Left forelimb (tissue), 1 donor: ENCODE data around the gene DVL1.
"Not testable (repeated sequence)": the region's sequence is repeated elsewhere in the genome, so short reads cannot be mapped to it uniquely, and the experiment has no call there.

Experiments used
- DNase-seq: peaks from one replicate; pipeline ENCODE4 v3.0.0-alpha.2; 2018; ENCODE audit warnings: low spot score

The DVL1 gene

GRCh38 chr1:1326075-1326605 lies 23.1 kb downstream of the DVL1 start:
- DNase-seq: no peak

GRCh38 chr1:1325288-1326074 lies 23.7 kb downstream of the DVL1 start:
- no peak for DNase-seq

- DNase-seq: peak; percentile 96
Observed at GRCh38 chr1:1324524-1325287, 24.5 kb downstream of the DVL1 start, which contains the start of the genes CPTP and INTS11. Gene CPTP, plus strand, starts transcription at chr1:1324802. Its CDS starts 2,109 bp downstream, at chr1:1326911. Gene INTS11, minus strand, starts transcription at chr1:1324660. Its CDS starts 52 bp downstream, at chr1:1324608.

- DNase-seq: no peak
Observed at GRCh38 chr1:1324084-1324523, 25.1 kb downstream of the DVL1 start.

GRCh38 chr1:1322952-1323351 lies 26.3 kb downstream of the DVL1 start:
- DNase-seq: no peak

- no peak for DNase-seq
Observed at GRCh38 chr1:1322418-1322817, 26.8 kb downstream of the DVL1 start.

- no peak for DNase-seq
Observed at GRCh38 chr1:1321477-1321876, 27.7 kb downstream of the DVL1 start.

- DNase-seq: no peak
Observed at GRCh38 chr1:1320666-1321448, 28.4 kb downstream of the DVL1 start.

GRCh38 chr1:1319646-1319941 lies 29.6 kb downstream of the DVL1 start:
- no peak for DNase-seq

GRCh38 chr1:1318777-1319645 lies 30.2 kb downstream of the DVL1 start:
- no peak for DNase-seq

- DNase-seq: no peak
Observed at GRCh38 chr1:1318131-1318652, 31.0 kb downstream of the DVL1 start.

GRCh38 chr1:1317420-1317819 lies 31.8 kb downstream of the DVL1 start:
- no peak for DNase-seq

- not testable (repeated sequence) for DNase-seq
Observed at GRCh38 chr1:1316199-1316598, 33.0 kb downstream of the DVL1 start.

- DNase-seq: no peak
Observed at GRCh38 chr1:1315435-1315954, 33.7 kb downstream of the DVL1 start.

GRCh38 chr1:1314678-1315335 lies 34.4 kb downstream of the DVL1 start:
- DNase-seq: no peak

GRCh38 chr1:1314237-1314586 lies 35.0 kb downstream of the DVL1 start:
- DNase-seq: no peak

GRCh38 chr1:1313500-1314236 lies 35.5 kb downstream of the DVL1 start:
- no peak for DNase-seq

- no peak for DNase-seq
Observed at GRCh38 chr1:1312450-1313314, 36.5 kb downstream of the DVL1 start.
